GM18499 (cell line): ENCODE results near the gene EHMT2.
"Not testable (repeated sequence)": the region's sequence is repeated elsewhere in the genome, so short reads cannot be mapped to it uniquely, and the experiment has no call there.

Experiments
- ATAC-seq: cut with Tn5 transposase; IDR thresholded peaks from one replicate; pipeline ENCODE4 v1.9.1; 2021; ENCODE audit warnings: moderate number of reproducible peaks; ENCODE audit not compliant: insufficient read depth, unreplicated experiment

EHMT2 gene

DNA sequence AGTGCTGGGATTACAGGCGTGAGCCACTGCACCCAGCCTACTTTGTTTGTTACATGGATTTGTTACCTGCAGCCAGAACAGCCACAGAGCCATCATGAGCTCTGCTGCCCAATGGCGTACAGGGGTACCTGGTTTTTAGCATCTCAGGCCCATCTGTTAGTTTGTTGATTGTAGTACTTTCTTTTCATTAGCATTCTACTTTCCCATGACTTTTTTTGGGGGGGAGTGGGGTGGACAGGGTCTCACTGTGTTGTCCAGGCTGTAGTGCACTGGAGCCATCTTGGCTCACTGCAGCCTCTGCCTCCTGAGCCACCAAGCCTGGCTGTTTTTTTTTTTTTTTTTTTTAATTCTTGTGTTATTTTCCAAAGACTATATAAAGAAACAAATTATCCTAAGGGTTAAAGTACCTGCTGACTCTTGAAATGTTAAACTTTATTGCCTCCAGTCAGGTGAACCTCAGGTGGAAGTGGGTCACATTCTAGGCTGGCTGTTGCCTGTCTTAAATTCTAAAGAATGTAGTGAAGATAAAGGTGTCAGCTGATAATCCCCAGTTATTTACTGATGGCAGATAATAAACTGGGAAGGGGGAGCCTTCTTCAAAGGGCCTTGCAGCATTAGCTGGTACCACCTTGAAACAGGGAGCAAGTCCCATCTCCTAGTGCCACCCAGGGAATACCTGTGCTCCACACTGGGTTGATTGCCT, 50.1 kb downstream of the EHMT2 start:
- no peak for ATAC-seq

- ATAC-seq = no peak
These were observed 53.0 kb downstream of the EHMT2 start for GRCh38 chr6:31844507-31844906.

DNA sequence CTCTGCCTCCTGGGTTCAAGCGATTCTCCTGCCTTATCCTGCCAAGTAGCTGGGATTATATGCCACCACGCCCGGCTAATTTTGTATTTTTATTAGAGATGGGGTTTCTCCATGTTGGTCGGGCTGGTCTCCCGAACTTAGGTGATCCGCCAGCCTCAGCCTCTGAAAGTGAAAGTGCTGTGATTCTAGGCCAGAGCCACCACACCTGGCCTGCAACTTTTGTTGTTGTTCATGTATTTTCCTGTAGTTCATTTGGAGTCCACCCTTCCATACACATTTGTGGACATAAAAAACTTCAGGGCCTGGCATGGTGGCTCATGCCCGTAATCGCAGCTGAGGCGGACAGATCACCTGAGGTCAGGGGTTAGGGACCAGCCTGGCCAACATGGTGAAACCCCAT, 55.4 kb downstream of the EHMT2 start:
- ATAC-seq = no peak

- ATAC-seq = not testable (repeated sequence)
These were observed 57.7 kb downstream of the EHMT2 start for GRCh38 chr6:31839779-31840126.

DNA sequence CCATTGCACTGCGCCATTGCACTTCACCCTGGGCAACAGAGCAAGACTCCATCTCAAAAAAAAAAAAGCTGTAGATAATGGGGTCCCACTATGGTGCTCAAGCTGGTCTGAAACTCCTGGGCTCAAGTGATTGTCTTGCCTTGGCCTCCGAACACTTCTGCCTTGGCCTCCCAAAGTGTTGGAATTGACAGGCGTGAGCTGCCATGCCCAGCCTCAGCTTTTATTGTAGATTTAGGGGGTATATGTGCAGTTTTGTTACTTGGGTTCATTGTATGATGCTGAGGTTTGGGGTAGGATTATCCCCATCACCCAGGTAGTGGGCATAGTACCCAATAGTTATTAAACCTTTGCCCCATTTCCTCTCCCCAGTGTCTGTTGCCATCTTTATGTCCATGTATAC, 58.5 kb downstream of the EHMT2 start:
- no peak for ATAC-seq

DNA sequence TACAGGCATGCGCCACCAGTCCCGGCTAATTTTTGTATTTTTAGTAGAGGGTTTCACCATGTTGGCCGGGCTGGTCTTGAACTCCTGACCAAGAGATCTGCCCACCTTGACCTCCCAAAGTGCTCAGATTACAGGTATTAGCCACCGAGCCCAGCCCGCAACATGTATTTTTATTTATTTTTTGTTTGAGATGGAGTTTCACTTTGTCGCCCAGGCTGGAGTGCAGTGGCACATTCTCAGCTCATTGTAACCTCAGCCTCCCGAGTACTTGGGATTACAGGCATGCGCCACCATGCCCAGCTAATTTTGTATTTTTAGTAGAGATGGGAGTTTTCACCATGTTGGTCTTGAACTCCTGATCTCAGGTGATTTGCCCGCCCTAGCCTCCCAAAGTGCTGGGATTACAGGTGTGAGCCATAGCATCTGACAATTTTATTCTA, 59.4 kb downstream of the EHMT2 start:
- ATAC-seq = not testable (repeated sequence)

GRCh38 chr6:31837369-31838113, 60.0 kb downstream of the EHMT2 start:
- ATAC-seq = no peak

GRCh38 chr6:31836474-31837368, 60.8 kb downstream of the EHMT2 start:
- ATAC-seq = no peak

- ATAC-seq = no peak
These were observed 61.4 kb downstream of the EHMT2 start for GRCh38 chr6:31836047-31836473.

GRCh38 chr6:31834367-31835250, 62.9 kb downstream of the EHMT2 start:
- no peak for ATAC-seq

DNA sequence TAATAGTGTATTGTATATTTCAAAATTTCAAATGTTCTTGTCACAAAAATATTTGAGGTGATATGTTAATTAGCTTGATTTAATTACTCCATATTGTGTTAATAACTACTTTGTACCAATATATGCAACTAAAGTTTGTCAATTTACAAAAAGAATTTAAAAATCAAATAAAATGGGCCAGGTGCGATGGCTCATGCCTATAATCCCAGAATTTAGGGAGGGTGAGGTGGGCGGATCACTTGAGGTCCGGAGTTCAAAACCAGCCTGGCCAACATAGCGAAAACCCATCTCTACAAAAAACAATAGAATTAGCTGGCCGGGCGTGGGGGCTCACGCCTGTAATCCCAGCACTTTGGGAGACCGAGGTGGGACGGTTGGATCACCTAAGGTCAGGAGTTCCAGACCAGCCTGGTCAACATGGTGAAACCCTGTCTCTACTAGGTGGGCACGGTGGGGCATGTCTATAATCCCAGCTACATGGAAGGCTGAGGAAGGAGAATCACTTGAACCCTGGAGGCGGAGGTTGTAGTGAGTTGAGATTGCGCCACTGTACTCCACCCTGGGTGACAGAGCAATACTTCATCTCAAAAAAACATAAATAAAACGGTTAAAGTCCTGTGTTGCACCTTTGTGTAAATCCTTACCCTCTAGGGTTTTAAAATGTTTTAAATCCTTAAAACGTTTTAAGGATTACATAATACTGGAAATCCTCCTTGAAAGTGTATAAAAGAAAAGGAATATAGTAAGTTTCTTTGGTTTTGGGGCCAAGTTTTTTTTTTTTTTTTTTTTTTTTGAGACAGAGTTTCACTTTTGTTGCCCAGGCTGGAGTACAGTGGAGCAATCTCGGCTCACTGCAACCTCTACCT, 65.9 kb downstream of the EHMT2 start:
- ATAC-seq = no peak

DNA sequence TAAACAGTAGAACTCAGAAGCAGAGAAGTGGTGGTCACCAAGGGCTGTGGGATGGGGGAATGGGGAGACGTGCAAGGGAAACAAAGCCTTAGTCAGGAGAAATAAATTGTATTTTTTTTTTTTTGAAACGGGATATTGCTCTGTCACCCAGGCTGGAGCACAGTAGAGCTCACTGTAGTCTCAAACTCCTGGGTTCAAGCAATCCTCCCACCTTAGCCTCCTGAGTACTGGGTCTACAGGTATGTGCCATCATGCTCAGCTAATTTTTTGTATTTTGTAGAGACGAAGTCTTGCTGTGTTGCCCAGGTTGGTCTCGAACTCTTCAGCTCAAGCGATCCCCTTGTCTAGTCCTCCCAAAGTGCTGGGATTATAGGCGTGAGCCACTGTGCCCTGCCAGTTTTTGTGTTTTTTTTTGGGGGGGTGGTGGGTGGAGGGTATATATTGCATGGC, 66.6 kb downstream of the EHMT2 start:
- ATAC-seq = no peak
